H9 (cell line): ENCODE measurements around the gene CDC27. TPM values are rescaled to one million over a fixed set of nuclear protein-coding genes. Genes with fewer than 3 reads are reported as not detected.

Experiments used
- DNase-seq: peaks from one replicate; pipeline ENCODE4 v3.0.0-alpha.2; 2017
- H2AFZ ChIP-seq: one replicate; pipeline ENCODE4 v1.6.1; 2013; ENCODE audit warnings: mild to moderate bottlenecking, low read length, control low read depth, moderate library complexity
- H2AK5ac ChIP-seq: 2 replicates; pipeline ENCODE4 v1.6.1; 2013; ENCODE audit warnings: low read length, control low read depth, mixed read lengths; ENCODE audit not compliant: insufficient read length
- H2BK120ac ChIP-seq: one replicate; pipeline ENCODE4 v1.6.1; 2013; ENCODE audit warnings: low read depth, mild to moderate bottlenecking, low read length, control low read depth, inconsistent platforms; ENCODE audit not compliant: poor library complexity, severe bottlenecking
- H2BK12ac ChIP-seq: 2 replicates; pipeline ENCODE4 v1.6.1; 2013; ENCODE audit warnings: low read length, control low read depth, mixed read lengths, low read depth; ENCODE audit not compliant: insufficient read length
- H2BK15ac ChIP-seq: 2 replicates; pipeline ENCODE4 v1.6.1; 2013; ENCODE audit warnings: low read depth, low read length, control low read depth
- H2BK20ac ChIP-seq: one replicate; pipeline ENCODE4 v1.6.1; 2013; ENCODE audit warnings: low read depth, mild to moderate bottlenecking, low read length, control low read depth, inconsistent platforms; ENCODE audit not compliant: poor library complexity, severe bottlenecking
- H2BK5ac ChIP-seq: 2 replicates; pipeline ENCODE4 v1.6.1; 2013; ENCODE audit warnings: low read length, control low read depth, mixed read lengths; ENCODE audit not compliant: insufficient read length
- H3K14ac ChIP-seq: 2 replicates; pipeline ENCODE4 v1.6.1; 2013; ENCODE audit warnings: low read length, control low read depth; ENCODE audit not compliant: insufficient read depth
- H3K18ac ChIP-seq: 2 replicates; pipeline ENCODE4 v1.6.1; 2013; ENCODE audit warnings: low read depth, mild to moderate bottlenecking, mixed read lengths, low read length, control low read depth; ENCODE audit not compliant: insufficient read length
- H3K23ac ChIP-seq: 2 replicates; pipeline ENCODE4 v1.6.1; 2013; ENCODE audit warnings: low read length, control low read depth, mixed read lengths, low read depth; ENCODE audit not compliant: insufficient read length
- H3K23me2 ChIP-seq: 2 replicates; pipeline ENCODE4 v1.6.1; 2013; ENCODE audit warnings: low read depth, mild to moderate bottlenecking, mixed read lengths, low read length, control low read depth; ENCODE audit not compliant: insufficient read length, poor library complexity, severe bottlenecking
- H3K27ac ChIP-seq: 2 replicates; pipeline ENCODE4 v1.5.1; 2013; ENCODE audit warnings: low read length, control low read depth, mixed read lengths, low read depth; ENCODE audit not compliant: insufficient read length
- H3K27me3 ChIP-seq: 2 replicates; pipeline ENCODE4 v1.6.1; 2013; ENCODE audit warnings: low read length, control low read depth, inconsistent platforms; ENCODE audit not compliant: insufficient read depth
- H3K4ac ChIP-seq: 2 replicates; pipeline ENCODE4 v1.6.1; 2013; ENCODE audit warnings: low read depth, mild to moderate bottlenecking, control low read depth, inconsistent platforms, low read length, moderate library complexity
- H3K4me1 ChIP-seq: 2 replicates; pipeline ENCODE4 v1.6.1; 2013; ENCODE audit warnings: low read length, control low read depth, inconsistent platforms; ENCODE audit not compliant: insufficient read depth
- H3K4me2 ChIP-seq: 2 replicates; pipeline ENCODE4 v1.6.1; 2013; ENCODE audit warnings: low read length, control low read depth, mixed read lengths; ENCODE audit not compliant: insufficient read length, insufficient read depth
- H3K56ac ChIP-seq: 2 replicates; pipeline ENCODE4 v1.6.1; 2013; ENCODE audit warnings: low read depth, mild to moderate bottlenecking, mixed read lengths, low read length, control low read depth; ENCODE audit not compliant: insufficient read length
- H3K79me1 ChIP-seq: 2 replicates; pipeline ENCODE4 v1.6.1; 2013; ENCODE audit warnings: low read depth, mild to moderate bottlenecking, moderate library complexity, low read length, control low read depth, inconsistent platforms; ENCODE audit not compliant: insufficient read depth, poor library complexity, severe bottlenecking
- H3K79me2 ChIP-seq: 2 replicates; pipeline ENCODE4 v1.6.1; 2013; ENCODE audit warnings: low read length, control low read depth, inconsistent platforms; ENCODE audit not compliant: insufficient read depth
- H3K9ac ChIP-seq: 2 replicates; pipeline ENCODE4 v1.6.1; 2013; ENCODE audit warnings: low read length, control low read depth, mixed read lengths; ENCODE audit not compliant: insufficient read length; ENCODE audit errors: extremely low read depth
- H3K9me3 ChIP-seq: one replicate; pipeline ENCODE4 v1.6.1; 2013; ENCODE audit warnings: low read depth, low read length, inconsistent platforms; ENCODE audit not compliant: control insufficient read depth
- H3T11ph ChIP-seq: one replicate; pipeline ENCODE4 v1.6.1; 2013; ENCODE audit warnings: mild to moderate bottlenecking, low read length, control low read depth, inconsistent platforms
- H4K20me1 ChIP-seq: one replicate; pipeline ENCODE4 v1.6.1; 2013; ENCODE audit not compliant: control insufficient read depth, insufficient read length, insufficient read depth
- H4K5ac ChIP-seq: 2 replicates; pipeline ENCODE4 v1.6.1; 2013; ENCODE audit warnings: low read depth, mild to moderate bottlenecking, mixed read lengths, low read length, control low read depth; ENCODE audit not compliant: insufficient read length
- H4K8ac ChIP-seq: replicated peaks from 2 replicates; pipeline ENCODE4 v1.6.1; 2013; ENCODE audit warnings: low read length, control low read depth, mixed read lengths, low read depth; ENCODE audit not compliant: insufficient read length
- H4K91ac ChIP-seq: 2 replicates; pipeline ENCODE4 v1.6.1; 2013; ENCODE audit warnings: low read depth, mild to moderate bottlenecking, moderate library complexity, mixed read lengths, low read length, control low read depth; ENCODE audit not compliant: insufficient read length
- H3K27ac Mint-ChIP-seq, 3 experiments: 2 replicates in 2 of 3; 3 replicates in 1 of 3; pipeline ENCODE4 v1.8.0; 2020 to 2021; ENCODE audit warnings: mixed read lengths in 3 of 3, mild to moderate bottlenecking in 1 of 3, moderate library complexity in 1 of 3
- H3K27me3 Mint-ChIP-seq: 2 replicates; pipeline ENCODE4 v1.8.0; 2021; ENCODE audit warnings: low read depth, mild to moderate bottlenecking, moderate library complexity, mixed read lengths
- H3K36me3 Mint-ChIP-seq, 3 experiments: 2 replicates in 2 of 3; 3 replicates in 1 of 3; pipeline ENCODE4 v1.8.0; 2020 to 2021; ENCODE audit warnings: low read depth in 3 of 3, mixed read lengths in 3 of 3; ENCODE audit not compliant: insufficient read depth in 1 of 3
- H3K4me1 Mint-ChIP-seq, 2 experiments: 2 replicates each; pipeline ENCODE4 v1.8.0; 2020; ENCODE audit warnings: mixed read lengths in 2 of 2
- H3K4me3 Mint-ChIP-seq, 2 experiments: 2 replicates in 1 of 2; 3 replicates in 1 of 2; pipeline ENCODE4 v1.8.0; 2020 to 2021; ENCODE audit warnings: mild to moderate bottlenecking in 2 of 2, mixed read lengths in 2 of 2, moderate library complexity in 1 of 2
- H3K9me3 Mint-ChIP-seq, 2 experiments: 2 replicates in 1 of 2; 3 replicates in 1 of 2; pipeline ENCODE4 v1.8.0; 2020; ENCODE audit warnings: mild to moderate bottlenecking in 2 of 2, mixed read lengths in 2 of 2, moderate library complexity in 1 of 2
- WGBS: extraction: QIAGEN DNeasy Blood & Tissue Kit; methylation state at CpG from one replicate; pipeline ENCODE4 v1.1.7; 2013; ENCODE audit warnings: missing lambda C conversion rate, low lambda C conversion rate, mixed read lengths; ENCODE audit not compliant: insufficient read length; ENCODE audit errors: extremely low coverage; 5-methylcytosine and 5-hydroxymethylcytosine counted together
- total RNA-seq: library from RNA; stranded (reverse); gene quantifications from 2 replicates; pipeline ENCODE4 v1.2.1, GENCODE V29; 2021
- TF ChIP-seq, protein P1 (sequence below): fragments of 200-600 bp; sonication (generic); conservative IDR thresholded peaks from 3 replicates; pipeline ENCODE4 v1.8.0; 2021; ENCODE audit warnings: antibody characterized with exemption, mild to moderate bottlenecking

CDC27 gene
- total RNA-seq, 1 experiment from 2014 or later: 82.5 TPM

DNA sequence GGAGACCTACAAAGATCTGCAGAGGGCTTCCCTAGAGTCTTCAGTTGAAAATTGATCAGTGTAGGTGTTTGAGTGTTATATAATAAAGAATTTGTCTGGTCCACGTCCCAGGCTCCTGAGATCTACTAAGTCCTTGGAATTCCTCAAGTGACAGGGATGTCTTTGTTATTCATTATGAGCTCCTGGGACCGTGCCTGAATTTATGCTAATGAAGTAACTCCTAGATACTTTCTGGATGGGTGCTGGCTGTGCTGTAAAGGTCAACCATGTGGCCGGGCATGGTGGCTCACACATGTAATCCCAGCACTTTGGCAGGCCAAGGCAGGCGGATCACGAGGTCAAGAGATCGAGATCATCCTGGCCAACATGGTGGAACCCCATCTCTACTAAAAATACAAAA, 43.7 kb downstream of the CDC27 start:
- no peak overlapping the region for H4K8ac ChIP-seq
- H3K9me3 ChIP-seq: no peaks in the 10 kb centered on the region
- H3K4me3 Mint-ChIP-seq: no peak overlapping the region
- no CpG with 5 or more reads among the region's 6 CpGs for WGBS
- H3K9ac ChIP-seq: no peak overlapping the region
- H4K5ac ChIP-seq: no peak overlapping the region
- no peak overlapping the region for H3K4ac ChIP-seq
- H3K14ac ChIP-seq: no peak overlapping the region
- peak overlapping the region; percentile 59 to 79 (median 72); a peak in 5 of 7 replicates for H3K27ac Mint-ChIP-seq
- H3K4me2 ChIP-seq: no peak overlapping the region
- H3K56ac ChIP-seq: no peak overlapping the region
- peaks cover 16 to 17% of the 10 kb centered on the region in 2 experiments for H3K4me1 Mint-ChIP-seq
- no peak overlapping the region for H4K91ac ChIP-seq
- DNase-seq: no peak
- H2BK15ac ChIP-seq: no peak overlapping the region
- no peak overlapping the region for H3K23ac ChIP-seq
- TF ChIP-seq, protein P1, sequence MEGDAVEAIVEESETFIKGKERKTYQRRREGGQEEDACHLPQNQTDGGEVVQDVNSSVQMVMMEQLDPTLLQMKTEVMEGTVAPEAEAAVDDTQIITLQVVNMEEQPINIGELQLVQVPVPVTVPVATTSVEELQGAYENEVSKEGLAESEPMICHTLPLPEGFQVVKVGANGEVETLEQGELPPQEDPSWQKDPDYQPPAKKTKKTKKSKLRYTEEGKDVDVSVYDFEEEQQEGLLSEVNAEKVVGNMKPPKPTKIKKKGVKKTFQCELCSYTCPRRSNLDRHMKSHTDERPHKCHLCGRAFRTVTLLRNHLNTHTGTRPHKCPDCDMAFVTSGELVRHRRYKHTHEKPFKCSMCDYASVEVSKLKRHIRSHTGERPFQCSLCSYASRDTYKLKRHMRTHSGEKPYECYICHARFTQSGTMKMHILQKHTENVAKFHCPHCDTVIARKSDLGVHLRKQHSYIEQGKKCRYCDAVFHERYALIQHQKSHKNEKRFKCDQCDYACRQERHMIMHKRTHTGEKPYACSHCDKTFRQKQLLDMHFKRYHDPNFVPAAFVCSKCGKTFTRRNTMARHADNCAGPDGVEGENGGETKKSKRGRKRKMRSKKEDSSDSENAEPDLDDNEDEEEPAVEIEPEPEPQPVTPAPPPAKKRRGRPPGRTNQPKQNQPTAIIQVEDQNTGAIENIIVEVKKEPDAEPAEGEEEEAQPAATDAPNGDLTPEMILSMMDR: no peak
- H4K20me1 ChIP-seq: no peaks in the 10 kb centered on the region
- no peak overlapping the region for H3K27ac ChIP-seq
- no peak overlapping the region for H2AFZ ChIP-seq
- H3T11ph ChIP-seq: no peak overlapping the region
- no peaks in the 10 kb centered on the region for H3K79me1 ChIP-seq
- peaks cover 37 to 84% (median 78%) of the 10 kb centered on the region in 3 experiments; a peak in 6 of 7 replicates for H3K36me3 Mint-ChIP-seq
- H3K9me3 Mint-ChIP-seq: no peaks in the 10 kb centered on the region
- no peak overlapping the region for H2BK12ac ChIP-seq
- no peak overlapping the region for H2AK5ac ChIP-seq
- no peaks in the 10 kb centered on the region for H3K79me2 ChIP-seq
- H3K27me3 ChIP-seq: no peaks in the 10 kb centered on the region
- no peaks in the 10 kb centered on the region for H3K23me2 ChIP-seq
- H2BK120ac ChIP-seq: no peak overlapping the region
- no peaks in the 10 kb centered on the region for H3K27me3 Mint-ChIP-seq
- H2BK5ac ChIP-seq: no peak overlapping the region
- H3K4me1 ChIP-seq: peaks cover 3% of the 10 kb centered on the region
- no peak overlapping the region for H2BK20ac ChIP-seq
- no peak overlapping the region for H3K18ac ChIP-seq
